Right renal cortex interstitium (tissue), 3 donors: ENCODE results near the gene KLRC4. TPM values are rescaled to one million over a fixed set of nuclear protein-coding genes. Genes with fewer than 3 reads are reported as not detected.
"Not testable (repeated sequence)": the region's sequence is repeated elsewhere in the genome, so short reads cannot be mapped to it uniquely, and the experiment has no call there.

Experiments
- DNase-seq, 3 donors: peaks; one replicate each; pipeline ENCODE4 v3.0.0-alpha.2; 2013; ENCODE audit warnings: low read depth in 3 of 3, low spot score in 2 of 3
- polyA plus RNA-seq, 3 donors: library from polyadenylated mRNA; unstranded; fragments of 120-200 nt; gene quantifications; one replicate each; pipeline ENCODE4 v1.2.1, GENCODE V29; 2013; ENCODE audit not compliant: insufficient read length in 3 of 3

The KLRC4 gene
- polyA plus RNA-seq, 3 donors = not detected

- DNase-seq = no peak
Measured at GRCh38 chr12:10369557-10370415, 39.8 kb downstream of the KLRC4 start.

DNA sequence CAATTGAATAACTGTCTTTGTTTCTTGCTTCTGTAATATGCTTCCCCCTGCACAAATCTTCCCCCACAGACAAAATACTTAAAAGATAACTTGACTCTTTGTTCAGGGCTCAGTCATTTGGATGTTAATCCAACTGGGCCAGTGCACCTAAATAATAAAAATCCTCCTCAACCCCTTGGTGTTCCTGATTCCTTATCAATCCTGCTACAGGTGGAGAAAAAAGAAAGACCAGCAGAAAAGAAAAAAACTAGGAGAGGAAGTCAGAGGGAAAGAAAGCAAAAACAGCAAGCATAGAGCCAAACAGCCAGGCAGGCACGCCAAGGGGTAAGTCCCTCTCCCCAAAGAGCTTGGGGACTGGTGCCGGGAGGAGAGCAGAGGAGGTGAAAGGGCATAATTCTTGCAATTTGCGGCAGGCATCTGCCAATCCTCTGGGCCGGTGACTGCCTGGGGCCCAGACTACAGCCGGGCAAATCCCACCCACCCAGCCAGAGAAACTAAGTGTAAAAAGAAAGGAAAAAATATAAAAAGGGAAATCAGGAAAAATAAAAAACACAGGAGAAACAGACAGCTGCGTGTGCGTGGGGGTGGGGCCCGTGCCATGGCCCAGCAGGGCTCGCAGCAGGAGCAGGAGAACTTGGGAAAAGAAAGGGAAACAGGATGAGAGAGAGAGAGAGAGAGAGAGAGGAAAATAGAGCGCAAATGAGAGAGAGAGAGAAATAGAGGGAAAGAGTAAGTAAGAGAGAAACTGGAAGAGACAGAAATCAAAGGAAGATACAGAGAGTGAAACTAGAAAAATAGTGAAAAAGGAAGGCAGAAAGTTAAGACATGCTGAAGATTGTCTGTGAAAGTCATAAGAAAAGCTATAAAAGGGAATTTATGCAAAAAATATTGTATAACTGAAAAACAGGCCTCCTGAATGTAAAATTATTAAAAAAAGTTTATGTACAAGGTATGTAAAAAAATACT lies 41.1 kb downstream of the KLRC4 start:
- DNase-seq = no peak

GRCh38 chr12:10367714-10368113 lies 41.8 kb downstream of the KLRC4 start:
- not testable (repeated sequence) for DNase-seq

- no peak for DNase-seq
Measured at GRCh38 chr12:10366875-10367274, 42.7 kb downstream of the KLRC4 start.

- DNase-seq = no peak
Measured at GRCh38 chr12:10365696-10366405, 43.7 kb downstream of the KLRC4 start.

DNA sequence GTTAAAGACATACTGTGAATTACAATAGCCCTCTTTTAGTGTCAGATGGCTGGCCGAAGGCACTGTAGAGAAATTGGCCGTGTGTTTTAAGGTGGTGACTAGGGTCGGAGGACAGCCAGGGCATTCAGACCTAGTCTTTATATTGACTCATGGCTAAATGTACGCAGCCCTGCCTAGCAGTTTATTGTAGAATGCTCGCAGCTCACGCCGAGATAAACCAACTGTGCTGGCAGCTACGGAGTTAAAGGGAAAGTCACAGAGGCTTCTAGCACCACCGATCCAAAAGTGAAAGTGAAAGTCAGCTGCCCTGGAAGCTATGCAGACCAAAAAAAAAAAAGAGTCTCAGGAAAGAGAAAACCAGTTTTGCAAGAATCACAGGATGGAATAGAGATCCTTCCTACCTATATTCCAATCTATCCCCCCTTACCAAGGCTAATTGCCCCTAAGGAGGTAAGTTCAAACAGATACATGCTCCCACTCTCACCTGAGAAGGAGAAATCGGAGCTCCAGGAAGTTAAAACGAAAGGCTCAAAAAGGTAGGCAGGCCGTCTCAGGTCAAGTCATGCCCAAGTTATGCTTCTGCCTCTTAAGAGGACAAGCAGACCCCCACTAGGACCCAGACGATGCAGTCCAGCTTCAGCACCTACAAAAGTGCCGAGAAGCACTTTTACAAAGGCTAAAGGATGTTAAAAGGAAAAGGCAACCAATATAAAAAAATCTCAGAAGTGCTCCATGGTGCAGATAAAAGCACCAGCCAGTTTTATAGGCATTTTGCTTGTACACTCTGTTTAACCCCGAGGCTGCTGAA lies 44.5 kb downstream of the KLRC4 start:
- peak; percentile 85 to 88 (median 86) for DNase-seq

DNA sequence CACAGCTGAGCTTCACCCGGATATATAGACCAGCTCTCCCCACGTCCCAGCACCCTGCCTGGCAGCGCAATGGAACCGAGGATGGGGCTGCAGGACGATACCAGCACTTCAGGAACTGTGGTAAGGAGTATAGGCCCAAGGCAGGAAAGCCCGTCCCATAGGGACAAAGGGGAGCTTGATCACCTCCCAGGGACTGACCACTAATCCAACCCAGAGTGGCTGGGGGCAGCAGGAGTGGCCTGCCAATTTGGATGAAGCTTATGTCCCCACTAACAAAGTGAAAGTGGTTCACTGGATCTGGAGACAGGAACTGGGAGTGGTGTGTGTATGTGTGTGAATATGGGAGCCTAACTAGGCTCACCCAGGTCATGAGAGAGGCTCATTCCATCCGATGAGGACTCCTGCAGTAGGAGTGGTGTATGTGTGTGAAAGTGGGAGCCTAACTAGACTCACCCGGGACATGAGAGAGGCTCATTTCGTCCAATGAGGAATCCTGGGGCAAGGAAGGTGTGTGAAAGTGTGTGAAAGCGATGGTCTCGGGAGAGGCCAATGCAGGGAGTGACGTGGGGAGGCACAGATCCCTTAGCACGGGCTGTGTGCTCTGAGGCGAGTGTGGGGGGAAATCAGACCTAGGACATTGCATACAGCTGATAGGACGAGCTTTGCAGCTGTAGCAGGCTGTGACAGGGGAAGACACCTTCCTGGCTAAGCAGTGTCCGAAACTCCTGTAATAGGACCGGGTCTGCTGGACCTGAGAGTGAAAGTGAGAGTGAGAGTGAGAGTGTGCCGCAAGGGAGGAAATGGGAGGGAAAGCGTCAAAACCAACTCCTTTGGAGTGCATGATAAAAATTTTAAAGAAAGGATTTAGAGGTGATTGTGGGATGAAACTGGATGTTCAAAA lies 45.4 kb downstream of the KLRC4 start:
- DNase-seq = peak in 2 of 3 donors; percentile 59 to 71

- peak in 1 of 3 donors; percentile 29 for DNase-seq
Measured at GRCh38 chr12:10363658-10363913, 46.0 kb downstream of the KLRC4 start.

DNA sequence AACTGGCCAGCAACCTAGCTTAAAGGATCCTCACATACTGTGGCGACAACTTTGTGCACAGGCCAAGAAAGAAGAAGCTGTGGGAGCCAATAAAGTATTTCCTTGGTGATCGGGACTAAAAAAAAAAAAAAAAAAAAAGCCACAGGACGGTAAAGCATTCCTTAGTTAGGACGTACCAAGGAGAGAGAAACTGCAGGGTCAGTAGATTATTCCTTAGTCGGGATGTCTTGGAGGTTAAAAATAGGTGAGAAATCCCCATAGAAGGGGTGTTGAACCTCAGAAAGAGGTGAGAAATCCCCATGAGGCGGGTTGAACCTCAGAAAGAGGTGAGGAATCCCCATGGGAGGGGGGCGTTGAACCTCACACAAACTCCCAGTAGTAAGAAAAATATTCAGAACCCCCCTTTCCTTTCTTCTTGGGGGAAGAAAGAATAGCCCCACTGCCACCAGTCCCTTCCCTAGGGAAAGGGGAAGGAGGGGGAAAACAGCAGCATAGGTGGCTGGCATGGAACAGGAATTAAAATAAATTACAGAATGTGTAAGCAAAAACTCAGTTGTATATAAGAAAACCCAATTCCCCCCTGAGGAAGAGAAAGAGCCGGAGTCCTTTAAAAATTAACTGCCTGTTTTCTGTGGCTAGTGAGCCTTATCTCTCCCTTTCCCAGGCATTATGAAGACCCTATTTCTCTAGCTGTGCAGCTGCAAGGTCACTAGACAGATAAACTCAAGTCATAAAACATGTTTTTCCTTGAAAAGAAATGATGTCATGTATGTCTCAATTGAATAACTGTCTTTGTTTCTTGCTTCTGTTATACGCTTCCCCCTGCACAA lies 46.5 kb downstream of the KLRC4 start:
- DNase-seq = peak in 1 of 3 donors; percentile 16

GRCh38 chr12:10362325-10362724 lies 47.2 kb downstream of the KLRC4 start:
- no peak for DNase-seq

DNA sequence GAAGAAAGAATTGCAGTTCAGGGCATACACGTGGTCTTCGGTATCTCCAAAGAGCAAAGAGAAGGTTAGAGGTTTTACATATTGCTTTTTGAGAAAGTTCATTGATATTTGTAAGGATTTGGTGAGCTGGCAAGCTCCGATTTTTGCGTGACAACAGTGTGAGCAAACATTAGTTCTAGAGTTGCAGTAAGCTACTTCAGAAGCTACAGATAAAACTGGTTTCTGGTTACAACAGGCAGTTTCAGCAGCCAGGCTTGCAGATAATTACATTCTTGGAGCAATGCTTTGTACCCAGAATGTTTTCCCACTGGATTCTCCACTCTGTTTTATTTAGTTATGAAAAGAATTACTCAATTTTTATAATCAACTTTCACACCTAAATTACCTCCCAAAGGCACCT lies 47.9 kb downstream of the KLRC4 start:
- peak in 1 of 3 donors; percentile 18 for DNase-seq

DNA sequence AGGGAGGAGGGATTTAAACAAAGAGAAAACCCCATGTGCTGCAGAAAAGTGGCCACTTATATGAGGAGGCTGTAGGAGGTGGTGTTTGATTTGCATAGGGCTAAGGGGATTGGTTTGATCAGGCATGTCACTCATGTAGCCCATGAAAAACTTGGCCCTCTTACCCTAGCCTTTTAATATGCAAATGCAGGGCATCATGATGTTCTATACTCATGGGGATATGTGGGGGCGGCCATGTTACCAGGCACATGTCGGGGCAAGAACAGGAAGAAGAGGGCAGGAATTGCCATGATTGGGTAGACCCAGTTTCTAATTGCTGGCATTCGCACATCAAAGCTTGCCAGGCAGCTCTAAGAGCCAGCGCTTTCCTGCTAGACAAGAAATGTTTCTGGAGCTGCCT lies 48.5 kb downstream of the KLRC4 start:
- no peak for DNase-seq

GRCh38 chr12:10358969-10359368 lies 50.6 kb downstream of the KLRC4 start:
- no peak for DNase-seq

DNA sequence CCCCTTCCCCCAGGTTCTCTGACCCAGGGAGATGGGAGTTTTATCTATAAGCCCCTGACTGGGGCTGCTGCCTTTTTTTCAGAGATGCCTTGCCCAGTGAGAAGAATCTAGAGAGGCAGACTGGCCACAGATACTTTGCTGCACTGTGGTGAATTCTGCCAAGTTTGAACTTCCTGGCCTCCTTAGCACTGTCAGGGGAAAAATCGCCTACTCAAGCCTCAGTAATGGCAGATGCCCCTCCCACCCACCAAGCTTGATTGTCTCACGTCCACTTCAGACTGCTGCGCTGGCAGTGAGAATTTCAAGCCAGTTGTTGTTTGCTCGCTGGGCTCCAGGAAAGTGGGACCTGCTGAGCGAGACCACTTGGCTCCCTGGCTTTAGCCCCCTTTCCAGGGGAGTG lies 51.4 kb downstream of the KLRC4 start:
- no peak for DNase-seq
